Astrocyte of the cerebellum (primary cell): Measurements from ENCODE around the gene IL22RA2.
"Not testable (repeated sequence)": the region's sequence is repeated elsewhere in the genome, so short reads cannot be mapped to it uniquely, and the experiment has no call there.

Experiments used
- DNase-seq: peaks from one replicate; pipeline ENCODE4 v3.0.0-alpha.2; 2011; ENCODE audit warnings: low read depth
- H3K4me3 ChIP-seq: 2 replicates; pipeline ENCODE4 v1.5.1; 2011; ENCODE audit warnings: mild to moderate bottlenecking, low read depth, low read length, moderate library complexity
- CTCF ChIP-seq: IDR thresholded peaks from 2 replicates; pipeline ENCODE4 v1.5.1; 2012; ENCODE audit warnings: low read length, low read depth, moderate library complexity, mild to moderate bottlenecking; ENCODE audit errors: missing control alignments
- in situ Hi-C: cut with HindIII; loops from 2 replicates; pipeline ENCODE4 v1.10.0; 2017; ENCODE audit warnings: low sequenced_read_pairs

The IL22RA2 gene

GRCh38 chr6:137210903-137211302, 37.5 kb upstream of the IL22RA2 start:
- DNase-seq: no peak
- no peak overlapping the region for H3K4me3 ChIP-seq
- in situ Hi-C loops: no loop called here
- TF ChIP-seq CTCF: no peak

GRCh38 chr6:137208279-137208678, 34.8 kb upstream of the IL22RA2 start:
- in situ Hi-C loops: no loop called here
- no peak for TF ChIP-seq CTCF
- no peak overlapping the region for H3K4me3 ChIP-seq
- no peak for DNase-seq

GRCh38 chr6:137207457-137207856, 34.0 kb upstream of the IL22RA2 start:
- in situ Hi-C loops, DNase-seq, H3K4me3 ChIP-seq: not testable (repeated sequence)

- no peak for DNase-seq
- H3K4me3 ChIP-seq: no peak overlapping the region
- in situ Hi-C loops: no loop called here
- no peak for TF ChIP-seq CTCF
Measured at GRCh38 chr6:137206577-137206976, 33.1 kb upstream of the IL22RA2 start.

- no peak for DNase-seq
- no peak for TF ChIP-seq CTCF
- in situ Hi-C loops: no loop called here
- H3K4me3 ChIP-seq: no peak overlapping the region
Measured at GRCh38 chr6:137203256-137203655, 29.8 kb upstream of the IL22RA2 start.

- in situ Hi-C loops: no loop called here
- TF ChIP-seq CTCF: peak; percentile 34
- no peak overlapping the region for H3K4me3 ChIP-seq
- no peak for DNase-seq
Measured at GRCh38 chr6:137202078-137202477, 28.6 kb upstream of the IL22RA2 start.

GRCh38 chr6:137201006-137201405, 27.6 kb upstream of the IL22RA2 start:
- H3K4me3 ChIP-seq: no peak overlapping the region
- DNase-seq: no peak
- in situ Hi-C loops: no loop called here
- no peak for TF ChIP-seq CTCF
